Measurements from ENCODE around the gene AP2B1.

The AP2B1 gene

DNA sequence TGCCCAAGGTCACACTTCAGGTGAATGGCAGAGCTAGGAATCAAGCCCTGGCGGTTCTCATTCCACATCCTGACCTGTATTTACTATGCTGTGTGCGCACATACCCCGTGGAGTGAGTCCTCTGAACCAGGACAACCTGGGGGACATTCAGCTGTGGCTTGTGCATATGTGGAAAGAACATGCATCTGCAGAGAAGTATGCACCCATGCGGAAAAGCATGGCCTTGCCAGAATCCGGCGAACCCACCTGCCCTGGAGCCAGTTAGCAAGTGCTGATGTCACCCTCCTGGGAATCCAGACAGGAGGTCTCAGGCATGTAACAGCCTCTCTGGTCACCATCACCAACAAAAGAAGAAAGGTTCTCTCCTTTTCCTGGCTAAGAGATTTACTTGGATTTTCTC is 146.2 kb downstream of the AP2B1 start:
- no peak overlapping the region for H3K4me3 ChIP-seq (ENCODE audit: low read depth, low read length)
- no peaks in the 10 kb centered on the region for H3K9me3 ChIP-seq (ENCODE audit: control insufficient read depth, insufficient read depth, low read depth, low read length)
- POLR2A ChIA-PET, result interaction anchor here (1.0 to 4.1 kb wide), 3 partner anchors 7 to 155 kb away, joined by 3 to 19 read pairs (median 4); partner anchors contain the start of gene PEX12
- no peak overlapping the region for H3K27ac ChIP-seq (ENCODE audit: extremely low read depth, low read depth, low read length)
- TF ChIP-seq, protein P1, sequence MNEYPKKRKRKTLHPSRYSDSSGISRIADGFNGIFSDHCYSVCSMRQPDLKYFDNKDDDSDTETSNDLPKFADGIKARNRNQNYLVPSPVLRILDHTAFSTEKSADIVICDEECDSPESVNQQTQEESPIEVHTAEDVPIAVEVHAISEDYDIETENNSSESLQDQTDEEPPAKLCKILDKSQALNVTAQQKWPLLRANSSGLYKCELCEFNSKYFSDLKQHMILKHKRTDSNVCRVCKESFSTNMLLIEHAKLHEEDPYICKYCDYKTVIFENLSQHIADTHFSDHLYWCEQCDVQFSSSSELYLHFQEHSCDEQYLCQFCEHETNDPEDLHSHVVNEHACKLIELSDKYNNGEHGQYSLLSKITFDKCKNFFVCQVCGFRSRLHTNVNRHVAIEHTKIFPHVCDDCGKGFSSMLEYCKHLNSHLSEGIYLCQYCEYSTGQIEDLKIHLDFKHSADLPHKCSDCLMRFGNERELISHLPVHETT (tag by site-specific recombination; IDR thresholded peaks at IDR 0.05), result no peak
- TF ChIP-seq, protein P2, sequence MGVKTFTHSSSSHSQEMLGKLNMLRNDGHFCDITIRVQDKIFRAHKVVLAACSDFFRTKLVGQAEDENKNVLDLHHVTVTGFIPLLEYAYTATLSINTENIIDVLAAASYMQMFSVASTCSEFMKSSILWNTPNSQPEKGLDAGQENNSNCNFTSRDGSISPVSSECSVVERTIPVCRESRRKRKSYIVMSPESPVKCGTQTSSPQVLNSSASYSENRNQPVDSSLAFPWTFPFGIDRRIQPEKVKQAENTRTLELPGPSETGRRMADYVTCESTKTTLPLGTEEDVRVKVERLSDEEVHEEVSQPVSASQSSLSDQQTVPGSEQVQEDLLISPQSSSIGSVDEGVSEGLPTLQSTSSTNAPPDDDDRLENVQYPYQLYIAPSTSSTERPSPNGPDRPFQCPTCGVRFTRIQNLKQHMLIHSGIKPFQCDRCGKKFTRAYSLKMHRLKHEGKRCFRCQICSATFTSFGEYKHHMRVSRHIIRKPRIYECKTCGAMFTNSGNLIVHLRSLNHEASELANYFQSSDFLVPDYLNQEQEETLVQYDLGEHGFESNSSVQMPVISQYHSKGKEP (tag by site-specific recombination; IDR thresholded peaks at IDR 0.05), result peak; percentile 89
- peak; percentile 55 for TF ChIP-seq GLIS1 (tag by site-specific recombination; IDR thresholded peaks at IDR 0.05)
- CTCF ChIA-PET, result interaction anchor here (1.0 to 2.1 kb wide), 3 partner anchors 11 to 75 kb away, joined by 3 to 11 read pairs (median 4); no protein-coding TSS in a partner anchor
- H3K4me1 ChIP-seq (ENCODE audit: control insufficient read depth, insufficient read depth, low read length), result peaks cover 18% of the 10 kb centered on the region
- H3K36me3 ChIP-seq (ENCODE audit: control insufficient read depth in 2 of 2, insufficient read depth in 1 of 2, low read length in 2 of 2), result peaks cover 5 to 8% of the 10 kb centered on the region in 2 experiments; a peak in 2 of 3 replicates

DNA sequence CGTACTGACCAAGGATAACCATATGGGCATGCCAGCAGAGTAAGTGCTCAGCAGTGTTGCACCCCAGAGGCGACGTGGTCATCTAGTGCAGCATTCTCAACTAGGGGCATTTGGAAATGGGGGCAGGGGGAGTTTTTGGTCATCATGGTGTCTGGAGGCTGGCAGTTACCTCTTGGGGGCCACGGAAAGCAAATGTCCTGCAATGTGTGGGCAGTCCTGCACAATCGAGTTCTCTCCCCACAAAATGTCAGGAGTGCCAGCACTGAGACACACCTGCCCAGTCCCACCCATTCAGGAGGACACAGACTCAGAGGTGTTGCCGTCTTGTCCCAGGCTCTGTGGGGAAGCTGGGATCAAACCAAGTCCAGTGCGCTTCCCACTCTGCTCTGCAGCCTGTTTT is 147.3 kb downstream of the AP2B1 start:
- no peak overlapping the region for H3K27ac ChIP-seq (ENCODE audit: extremely low read depth, low read depth, low read length)
- POLR2A ChIA-PET, result interaction anchor here (0.7 kb wide), 1 partner anchor 9 kb away, joined by 3 read pairs; no protein-coding TSS in a partner anchor
- peaks cover 5 to 8% of the 10 kb centered on the region in 2 experiments; a peak in 2 of 3 replicates for H3K36me3 ChIP-seq (ENCODE audit: control insufficient read depth in 2 of 2, insufficient read depth in 1 of 2, low read length in 2 of 2)
- peaks cover 11% of the 10 kb centered on the region for H3K4me1 ChIP-seq (ENCODE audit: control insufficient read depth, insufficient read depth, low read length)
- no peak overlapping the region for H3K4me3 ChIP-seq (ENCODE audit: low read depth, low read length)
- CTCF ChIA-PET, result interaction anchor here (2.1 to 3.2 kb wide), 2 partner anchors 13 kb away, joined by 11 to 18 read pairs; no protein-coding TSS in a partner anchor
- TF ChIP-seq ZNF394 (tag by site-specific recombination; IDR thresholded peaks at IDR 0.05; ENCODE audit: borderline replicate concordance) (0 out of 2 replicates have a peak, but pooled peaks have one; percentile 0), ZNF2 (tag by site-specific recombination; IDR thresholded peaks at IDR 0.05) (no peak), ZSCAN16 (tag by site-specific recombination; IDR thresholded peaks at IDR 0.05) (no peak), ZNF211 (tag by site-specific recombination; IDR thresholded peaks at IDR 0.05; ENCODE audit: low read depth) (no peak), ZBTB20 (tag by site-specific recombination; IDR thresholded peaks at IDR 0.05) (no peak)
- TF ChIP-seq, protein P3, sequence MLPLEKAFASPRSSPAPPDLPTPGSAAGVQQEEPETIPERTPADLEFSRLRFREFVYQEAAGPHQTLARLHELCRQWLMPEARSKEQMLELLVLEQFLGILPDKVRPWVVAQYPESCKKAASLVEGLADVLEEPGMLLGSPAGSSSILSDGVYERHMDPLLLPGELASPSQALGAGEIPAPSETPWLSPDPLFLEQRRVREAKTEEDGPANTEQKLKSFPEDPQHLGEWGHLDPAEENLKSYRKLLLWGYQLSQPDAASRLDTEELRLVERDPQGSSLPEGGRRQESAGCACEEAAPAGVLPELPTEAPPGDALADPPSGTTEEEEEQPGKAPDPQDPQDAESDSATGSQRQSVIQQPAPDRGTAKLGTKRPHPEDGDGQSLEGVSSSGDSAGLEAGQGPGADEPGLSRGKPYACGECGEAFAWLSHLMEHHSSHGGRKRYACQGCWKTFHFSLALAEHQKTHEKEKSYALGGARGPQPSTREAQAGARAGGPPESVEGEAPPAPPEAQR (tag by site-specific recombination; IDR thresholded peaks at IDR 0.05), result no peak
- no peaks in the 10 kb centered on the region for H3K9me3 ChIP-seq (ENCODE audit: control insufficient read depth, insufficient read depth, low read depth, low read length)

DNA sequence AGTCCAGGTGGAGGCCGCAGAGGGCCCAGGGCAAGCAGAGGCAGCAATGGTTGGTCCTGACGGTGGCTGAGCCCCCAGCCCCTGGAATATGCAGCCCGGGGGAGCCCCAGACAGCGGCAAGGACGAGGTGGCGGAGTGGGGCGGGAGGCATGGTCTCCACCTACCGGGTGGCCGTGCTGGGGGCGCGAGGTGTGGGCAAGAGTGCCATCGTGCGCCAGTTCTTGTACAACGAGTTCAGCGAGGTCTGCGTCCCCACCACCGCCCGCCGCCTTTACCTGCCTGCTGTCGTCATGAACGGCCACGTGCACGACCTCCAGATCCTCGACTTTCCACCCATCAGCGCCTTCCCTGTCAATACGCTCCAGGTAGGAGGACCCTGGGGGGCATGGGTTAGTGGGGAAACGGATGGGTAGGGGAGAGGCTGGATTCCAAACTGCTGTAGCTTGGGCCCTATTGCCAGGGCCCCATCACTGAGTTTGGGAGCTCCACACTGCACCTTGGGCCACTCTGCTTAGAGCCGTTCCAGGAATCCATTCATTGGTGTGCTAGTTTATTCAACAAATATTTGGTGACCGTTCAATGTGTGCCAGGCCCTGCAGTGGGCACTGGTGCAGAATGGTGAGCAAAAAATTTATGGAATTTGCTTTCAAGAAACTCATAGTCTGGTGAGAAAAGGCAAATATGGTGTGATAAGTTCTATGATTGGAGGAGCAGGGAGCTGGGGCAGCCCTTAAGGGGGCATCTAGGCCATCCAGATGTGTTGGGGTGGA is 148.1 kb downstream of the AP2B1 start:
- Histone ChIP-seq H3K4me1 (ENCODE audit: control insufficient read depth, insufficient read depth, low read length) (peaks cover 6% of the 10 kb centered on the region; the same call in 1 of the 2 replicates), H3K36me3 (ENCODE audit: control insufficient read depth in 2 of 2, insufficient read depth in 1 of 2, low read length in 2 of 2) (peaks cover 5 to 11% of the 10 kb centered on the region in 2 experiments; a peak in 2 of 3 replicates), H3K9me3 (ENCODE audit: control insufficient read depth, insufficient read depth, low read depth, low read length) (no peaks in the 10 kb centered on the region), H3K27ac (ENCODE audit: extremely low read depth, low read depth, low read length) (no peak overlapping the region), H3K4me3 (ENCODE audit: low read depth, low read length) (no peak overlapping the region)
- ChIA-PET POLR2A (interaction anchor here (0.7 kb wide), 2 partner anchors 8 to 12 kb away, joined by 3 to 4 read pairs; no protein-coding TSS in a partner anchor), CTCF (interaction anchor here (0.6 to 3.2 kb wide), 4 partner anchors 12 to 1315 kb away, joined by 3 to 18 read pairs (median 4); no protein-coding TSS in a partner anchor)
- TF ChIP-seq, protein P4, sequence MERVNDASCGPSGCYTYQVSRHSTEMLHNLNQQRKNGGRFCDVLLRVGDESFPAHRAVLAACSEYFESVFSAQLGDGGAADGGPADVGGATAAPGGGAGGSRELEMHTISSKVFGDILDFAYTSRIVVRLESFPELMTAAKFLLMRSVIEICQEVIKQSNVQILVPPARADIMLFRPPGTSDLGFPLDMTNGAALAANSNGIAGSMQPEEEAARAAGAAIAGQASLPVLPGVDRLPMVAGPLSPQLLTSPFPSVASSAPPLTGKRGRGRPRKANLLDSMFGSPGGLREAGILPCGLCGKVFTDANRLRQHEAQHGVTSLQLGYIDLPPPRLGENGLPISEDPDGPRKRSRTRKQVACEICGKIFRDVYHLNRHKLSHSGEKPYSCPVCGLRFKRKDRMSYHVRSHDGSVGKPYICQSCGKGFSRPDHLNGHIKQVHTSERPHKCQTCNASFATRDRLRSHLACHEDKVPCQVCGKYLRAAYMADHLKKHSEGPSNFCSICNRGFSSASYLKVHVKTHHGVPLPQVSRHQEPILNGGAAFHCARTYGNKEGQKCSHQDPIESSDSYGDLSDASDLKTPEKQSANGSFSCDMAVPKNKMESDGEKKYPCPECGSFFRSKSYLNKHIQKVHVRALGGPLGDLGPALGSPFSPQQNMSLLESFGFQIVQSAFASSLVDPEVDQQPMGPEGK (tag by site-specific recombination; IDR thresholded peaks at IDR 0.05), result no peak
- TF ChIP-seq ZNF843 (tag by site-specific recombination; IDR thresholded peaks at IDR 0.05) (no peak), ZNF266 (tag by site-specific recombination; IDR thresholded peaks at IDR 0.05; ENCODE audit: low read depth) (no peak), ZNF792 (tag by site-specific recombination; IDR thresholded peaks at IDR 0.05) (no peak), ZNF660 (tag by site-specific recombination; IDR thresholded peaks at IDR 0.05) (no peak), ZNF248 (tag by site-specific recombination; IDR thresholded peaks at IDR 0.05) (no peak)
- TF ChIP-seq, protein P5, sequence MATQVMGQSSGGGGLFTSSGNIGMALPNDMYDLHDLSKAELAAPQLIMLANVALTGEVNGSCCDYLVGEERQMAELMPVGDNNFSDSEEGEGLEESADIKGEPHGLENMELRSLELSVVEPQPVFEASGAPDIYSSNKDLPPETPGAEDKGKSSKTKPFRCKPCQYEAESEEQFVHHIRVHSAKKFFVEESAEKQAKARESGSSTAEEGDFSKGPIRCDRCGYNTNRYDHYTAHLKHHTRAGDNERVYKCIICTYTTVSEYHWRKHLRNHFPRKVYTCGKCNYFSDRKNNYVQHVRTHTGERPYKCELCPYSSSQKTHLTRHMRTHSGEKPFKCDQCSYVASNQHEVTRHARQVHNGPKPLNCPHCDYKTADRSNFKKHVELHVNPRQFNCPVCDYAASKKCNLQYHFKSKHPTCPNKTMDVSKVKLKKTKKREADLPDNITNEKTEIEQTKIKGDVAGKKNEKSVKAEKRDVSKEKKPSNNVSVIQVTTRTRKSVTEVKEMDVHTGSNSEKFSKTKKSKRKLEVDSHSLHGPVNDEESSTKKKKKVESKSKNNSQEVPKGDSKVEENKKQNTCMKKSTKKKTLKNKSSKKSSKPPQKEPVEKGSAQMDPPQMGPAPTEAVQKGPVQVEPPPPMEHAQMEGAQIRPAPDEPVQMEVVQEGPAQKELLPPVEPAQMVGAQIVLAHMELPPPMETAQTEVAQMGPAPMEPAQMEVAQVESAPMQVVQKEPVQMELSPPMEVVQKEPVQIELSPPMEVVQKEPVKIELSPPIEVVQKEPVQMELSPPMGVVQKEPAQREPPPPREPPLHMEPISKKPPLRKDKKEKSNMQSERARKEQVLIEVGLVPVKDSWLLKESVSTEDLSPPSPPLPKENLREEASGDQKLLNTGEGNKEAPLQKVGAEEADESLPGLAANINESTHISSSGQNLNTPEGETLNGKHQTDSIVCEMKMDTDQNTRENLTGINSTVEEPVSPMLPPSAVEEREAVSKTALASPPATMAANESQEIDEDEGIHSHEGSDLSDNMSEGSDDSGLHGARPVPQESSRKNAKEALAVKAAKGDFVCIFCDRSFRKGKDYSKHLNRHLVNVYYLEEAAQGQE (tag by site-specific recombination; IDR thresholded peaks at IDR 0.05), result no peak
- TF ChIP-seq, protein P6, sequence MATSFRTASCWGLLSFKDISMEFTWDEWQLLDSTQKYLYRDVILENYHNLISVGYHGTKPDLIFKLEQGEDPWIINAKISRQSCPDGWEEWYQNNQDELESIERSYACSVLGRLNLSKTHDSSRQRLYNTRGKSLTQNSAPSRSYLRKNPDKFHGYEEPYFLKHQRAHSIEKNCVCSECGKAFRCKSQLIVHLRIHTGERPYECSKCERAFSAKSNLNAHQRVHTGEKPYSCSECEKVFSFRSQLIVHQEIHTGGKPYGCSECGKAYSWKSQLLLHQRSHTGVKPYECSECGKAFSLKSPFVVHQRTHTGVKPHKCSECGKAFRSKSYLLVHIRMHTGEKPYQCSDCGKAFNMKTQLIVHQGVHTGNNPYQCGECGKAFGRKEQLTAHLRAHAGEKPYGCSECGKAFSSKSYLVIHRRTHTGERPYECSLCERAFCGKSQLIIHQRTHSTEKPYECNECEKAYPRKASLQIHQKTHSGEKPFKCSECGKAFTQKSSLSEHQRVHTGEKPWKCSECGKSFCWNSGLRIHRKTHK (tag by site-specific recombination; IDR thresholded peaks at IDR 0.05), result no peak
